ENCODE measurements around the gene DLEU7. TPM values are rescaled to one million over a fixed set of nuclear protein-coding genes. Genes with fewer than 3 reads are reported as not detected.

DLEU7 gene
- total RNA-seq, 1 donor from 2014 or later: not detected

GRCh38 chr13:50810468-50810867 lies 33.0 kb downstream of the DLEU7 start:
- no peak for TF ChIP-seq CTCF (IDR thresholded peaks at IDR 0.05; ENCODE audit: insufficient read depth, low read length, severe bottlenecking)
- no peak for FAIRE-seq

GRCh38 chr13:50809133-50810090 lies 34.1 kb downstream of the DLEU7 start:
- H3K4me3 ChIP-seq (ENCODE audit: low read depth, low read length): no peak overlapping the region
- DNase-seq (ENCODE audit: low read depth) (no peak), FAIRE-seq (no peak)
- no peaks in the 10 kb centered on the region for H3K36me3 ChIP-seq (ENCODE audit: control insufficient read depth, insufficient read depth, low read length)
- TF ChIP-seq CTCF (IDR thresholded peaks at IDR 0.05; ENCODE audit: insufficient read depth, low read length, severe bottlenecking): no peak
- H3K27me3 ChIP-seq (ENCODE audit: control insufficient read depth, insufficient read depth, low read length): no peaks in the 10 kb centered on the region

More at GRCh38 chr13:50810468-50810867, 33.0 kb downstream of the DLEU7 start:
- DNase-seq (ENCODE audit: low read depth): no peak
- Histone ChIP-seq H3K36me3 (ENCODE audit: control insufficient read depth, insufficient read depth, low read length) (no peaks in the 10 kb centered on the region), H3K4me3 (ENCODE audit: low read depth, low read length) (no peak overlapping the region), H3K27me3 (ENCODE audit: control insufficient read depth, insufficient read depth, low read length) (no peaks in the 10 kb centered on the region)

- DNase-seq (ENCODE audit: low read depth) (peak; percentile 20), FAIRE-seq (no peak)
- no peak overlapping the region for H3K4me3 ChIP-seq (ENCODE audit: low read depth, low read length)
- no peaks in the 10 kb centered on the region for H3K36me3 ChIP-seq (ENCODE audit: control insufficient read depth, insufficient read depth, low read length)
- H3K27me3 ChIP-seq (ENCODE audit: control insufficient read depth, insufficient read depth, low read length): no peaks in the 10 kb centered on the region
- TF ChIP-seq CTCF (IDR thresholded peaks at IDR 0.05; ENCODE audit: insufficient read depth, low read length, severe bottlenecking): no peak
Measured at GRCh38 chr13:50805805-50806204, 37.7 kb downstream of the DLEU7 start.

- no peaks in the 10 kb centered on the region for H3K36me3 ChIP-seq (ENCODE audit: control insufficient read depth, insufficient read depth, low read length)
Measured at GRCh38 chr13:50801087-50801931, 42.2 kb downstream of the DLEU7 start.

More at GRCh38 chr13:50801087-50801931, 42.2 kb downstream of the DLEU7 start:
- no peaks in the 10 kb centered on the region for H3K27me3 ChIP-seq (ENCODE audit: control insufficient read depth, insufficient read depth, low read length)
- FAIRE-seq: no peak
- peak; percentile 78 for TF ChIP-seq CTCF (IDR thresholded peaks at IDR 0.05; ENCODE audit: insufficient read depth, low read length, severe bottlenecking)
- peak; percentile 64 for DNase-seq (ENCODE audit: low read depth)
- H3K4me3 ChIP-seq (ENCODE audit: low read depth, low read length): no peak overlapping the region

All from bronchial epithelial cell (primary cell).